Naive B cell (primary cell): ENCODE results near the gene SCAPER. TPM values are rescaled to one million over a fixed set of nuclear protein-coding genes. Genes with fewer than 3 reads are reported as not detected.

Source experiments
- ATAC-seq, 2 donors: fragments of 150-1000 bp; cut with Tn5 transposase; 2 replicates each; pipeline ENCODE4 v1.10.0; 2021; ENCODE audit warnings: low read depth in 2 of 2, mild to moderate bottlenecking in 2 of 2, moderate library complexity in 2 of 2
- DNase-seq: peaks from one replicate; pipeline ENCODE4 v3.0.0; 2022
- H3K27ac Mint-ChIP-seq, 6 donors: one replicate each; pipeline ENCODE4 v1.8.0; 2020 to 2022; ENCODE audit warnings: mild to moderate bottlenecking in 6 of 6, mixed read lengths in 6 of 6, moderate library complexity in 5 of 6, inconsistent platforms in 2 of 6
- H3K27me3 Mint-ChIP-seq, 3 donors: one replicate each; pipeline ENCODE4 v1.8.0; 2021 to 2022; ENCODE audit warnings: mixed read lengths in 3 of 3, mild to moderate bottlenecking in 1 of 3
- H3K36me3 Mint-ChIP-seq, 2 donors: one replicate each; pipeline ENCODE4 v1.8.0; 2020 to 2022; ENCODE audit warnings: mixed read lengths in 2 of 2, inconsistent platforms in 1 of 2, mild to moderate bottlenecking in 1 of 2
- H3K4me1 Mint-ChIP-seq, 3 donors: one replicate each; pipeline ENCODE4 v1.8.0; 2020 to 2022; ENCODE audit warnings: mixed read lengths in 3 of 3, inconsistent platforms in 1 of 3, mild to moderate bottlenecking in 1 of 3, moderate library complexity in 1 of 3
- H3K4me3 Mint-ChIP-seq, 8 donors: one replicate each; pipeline ENCODE4 v1.8.0; 2020 to 2022; ENCODE audit warnings: mild to moderate bottlenecking in 8 of 8, mixed read lengths in 8 of 8, moderate library complexity in 8 of 8, inconsistent platforms in 2 of 8
- H3K9me3 Mint-ChIP-seq, 7 donors: one replicate each; pipeline ENCODE4 v1.8.0; 2020 to 2022; ENCODE audit warnings: mixed read lengths in 7 of 7, mild to moderate bottlenecking in 5 of 7, inconsistent platforms in 2 of 7, moderate library complexity in 1 of 7
- polyA plus RNA-seq, 6 donors: library from polyadenylated mRNA; unstranded; fragments of 300-500 nt; fragmentation: Illumina TruSeq; gene quantifications; one replicate each; pipeline ENCODE4 v1.2.3, GENCODE V29; 2021; ENCODE audit warnings: low read depth in 6 of 6

Gene SCAPER
- polyA plus RNA-seq, 6 donors from 2014 or later: 11.2 to 38.5 (median 19.0) TPM

DNA sequence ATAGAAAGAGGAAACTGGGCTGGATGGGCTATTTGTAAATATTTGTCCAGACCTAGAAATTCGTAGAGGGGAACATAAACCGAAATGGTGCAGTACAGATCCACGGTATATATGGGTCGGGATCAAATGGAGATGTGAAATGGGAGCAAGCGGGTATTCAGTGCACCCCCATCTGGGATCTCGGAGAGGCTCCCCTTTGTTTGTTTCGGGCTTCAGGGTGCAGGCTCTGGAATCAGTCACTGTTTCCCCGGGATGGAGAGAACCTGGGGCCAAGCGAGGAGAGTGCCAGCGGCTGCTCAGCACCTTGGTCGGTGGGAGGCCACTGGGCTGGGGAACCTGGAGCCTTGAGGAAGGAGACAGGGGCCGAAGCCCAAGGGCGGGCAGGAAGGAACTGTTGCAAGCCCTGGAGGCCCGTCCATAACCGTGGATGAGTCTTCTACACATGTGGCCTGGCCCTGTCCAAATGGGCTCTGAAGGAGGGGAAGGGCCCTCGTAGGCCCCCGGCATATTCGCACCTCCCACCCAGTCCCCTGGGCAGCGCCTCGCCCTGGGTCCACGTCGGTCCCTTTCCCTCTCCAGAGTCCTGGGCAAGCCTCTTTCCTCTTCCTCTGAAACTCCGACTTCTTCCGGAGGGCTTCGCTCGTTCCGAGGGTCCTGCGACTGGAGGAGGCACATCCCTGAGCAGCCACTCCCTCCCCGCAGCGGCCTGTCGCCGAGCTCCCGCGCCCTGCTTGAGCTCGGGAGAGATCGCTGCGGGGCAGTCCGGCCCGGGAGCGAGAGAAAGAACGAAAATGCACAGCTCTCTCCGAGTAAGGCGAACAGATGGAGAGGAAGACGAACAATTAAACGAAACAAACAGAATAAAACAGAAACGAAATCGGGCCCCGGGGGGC lies 565.6 kb downstream of the SCAPER start:
- peak overlapping the region in 4 of 6 donors; percentile 31 to 88 (median 64) for H3K27ac Mint-ChIP-seq
- H3K9me3 Mint-ChIP-seq: peaks cover 0 to 24% (median 10%) of the 10 kb centered on the region in 7 donors
- ATAC-seq (peak; percentile 3), DNase-seq (no peak)
- H3K36me3 Mint-ChIP-seq: peaks cover 0 to 7% of the 10 kb centered on the region in 2 donors
- peaks cover 74 to 82% (median 76%) of the 10 kb centered on the region in 3 donors for H3K27me3 Mint-ChIP-seq
- peak overlapping the region; percentile 74 to 95 (median 92) for H3K4me3 Mint-ChIP-seq
- H3K4me1 Mint-ChIP-seq: peaks cover 52 to 71% (median 66%) of the 10 kb centered on the region in 3 donors

- H3K9me3 Mint-ChIP-seq: peaks cover 0 to 24% (median 10%) of the 10 kb centered on the region in 7 donors
- peaks cover 74 to 82% (median 77%) of the 10 kb centered on the region in 3 donors for H3K27me3 Mint-ChIP-seq
- peak overlapping the region; percentile 37 to 95 (median 91) for H3K4me3 Mint-ChIP-seq
- H3K36me3 Mint-ChIP-seq: peaks cover 0 to 7% of the 10 kb centered on the region in 2 donors
- ATAC-seq: no peak
- no peak for DNase-seq
- peak overlapping the region in 5 of 6 donors; percentile 2 to 78 (median 31) for H3K27ac Mint-ChIP-seq
- H3K4me1 Mint-ChIP-seq: peaks cover 57 to 77% (median 72%) of the 10 kb centered on the region in 3 donors
Measured at GRCh38 chr15:76338486-76339304, 566.4 kb downstream of the SCAPER start.

DNA sequence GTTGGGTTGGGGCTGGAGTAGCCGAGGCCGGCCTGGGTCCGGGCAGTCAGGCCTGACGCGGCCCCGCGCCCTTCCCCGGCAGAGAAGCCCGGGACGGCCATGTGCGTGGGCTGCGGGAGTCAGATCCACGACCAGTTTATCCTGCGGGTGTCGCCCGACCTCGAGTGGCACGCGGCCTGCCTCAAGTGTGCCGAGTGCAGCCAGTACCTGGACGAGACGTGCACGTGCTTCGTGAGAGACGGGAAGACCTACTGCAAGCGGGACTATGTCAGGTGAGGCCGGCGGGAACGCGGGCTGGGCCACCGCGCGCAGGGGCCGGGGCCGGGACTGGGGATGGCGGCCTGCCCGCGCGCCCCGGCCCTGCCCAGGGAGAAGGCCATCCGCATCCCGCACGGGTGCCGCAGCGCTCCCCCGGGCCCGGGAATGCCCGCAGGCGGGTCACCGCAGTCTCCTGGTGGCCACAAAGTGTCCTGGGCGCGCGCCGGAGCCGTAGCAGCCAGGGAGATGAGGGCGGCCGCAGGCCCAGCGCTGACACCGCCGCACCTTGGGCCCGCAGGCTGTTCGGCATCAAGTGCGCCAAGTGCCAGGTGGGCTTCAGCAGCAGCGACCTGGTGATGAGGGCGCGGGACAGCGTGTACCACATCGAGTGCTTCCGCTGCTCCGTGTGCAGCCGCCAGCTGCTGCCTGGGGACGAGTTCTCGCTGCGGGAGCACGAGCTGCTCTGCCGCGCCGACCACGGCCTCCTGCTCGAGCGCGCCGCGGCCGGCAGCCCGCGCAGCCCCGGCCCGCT lies 567.2 kb downstream of the SCAPER start:
- peaks cover 0 to 7% of the 10 kb centered on the region in 2 donors for H3K36me3 Mint-ChIP-seq
- H3K4me1 Mint-ChIP-seq: peaks cover 52 to 70% (median 67%) of the 10 kb centered on the region in 3 donors
- H3K27me3 Mint-ChIP-seq: peaks cover 74 to 85% (median 80%) of the 10 kb centered on the region in 3 donors
- DNase-seq (no peak), ATAC-seq (no peak)
- peak overlapping the region; percentile 66 to 95 (median 74) for H3K4me3 Mint-ChIP-seq
- peaks cover 0 to 24% (median 10%) of the 10 kb centered on the region in 7 donors for H3K9me3 Mint-ChIP-seq
- H3K27ac Mint-ChIP-seq: peak overlapping the region in 2 of 6 donors; percentile 47 to 59

GRCh38 chr15:76337059-76337695 lies 568.0 kb downstream of the SCAPER start:
- no peak for DNase-seq
- Mint-ChIP-seq H3K4me1 (peaks cover 52 to 69% (median 67%) of the 10 kb centered on the region in 3 donors), H3K4me3 (peak overlapping the region; percentile 66 to 89 (median 76)), H3K9me3 (peaks cover 0 to 24% (median 10%) of the 10 kb centered on the region in 7 donors), H3K27me3 (peaks cover 79 to 91% (median 86%) of the 10 kb centered on the region in 3 donors), H3K27ac (peak overlapping the region in 5 of 6 donors; percentile 59 to 94 (median 91)), H3K36me3 (peaks cover 0 to 7% of the 10 kb centered on the region in 2 donors)
- ATAC-seq: no peak

DNA sequence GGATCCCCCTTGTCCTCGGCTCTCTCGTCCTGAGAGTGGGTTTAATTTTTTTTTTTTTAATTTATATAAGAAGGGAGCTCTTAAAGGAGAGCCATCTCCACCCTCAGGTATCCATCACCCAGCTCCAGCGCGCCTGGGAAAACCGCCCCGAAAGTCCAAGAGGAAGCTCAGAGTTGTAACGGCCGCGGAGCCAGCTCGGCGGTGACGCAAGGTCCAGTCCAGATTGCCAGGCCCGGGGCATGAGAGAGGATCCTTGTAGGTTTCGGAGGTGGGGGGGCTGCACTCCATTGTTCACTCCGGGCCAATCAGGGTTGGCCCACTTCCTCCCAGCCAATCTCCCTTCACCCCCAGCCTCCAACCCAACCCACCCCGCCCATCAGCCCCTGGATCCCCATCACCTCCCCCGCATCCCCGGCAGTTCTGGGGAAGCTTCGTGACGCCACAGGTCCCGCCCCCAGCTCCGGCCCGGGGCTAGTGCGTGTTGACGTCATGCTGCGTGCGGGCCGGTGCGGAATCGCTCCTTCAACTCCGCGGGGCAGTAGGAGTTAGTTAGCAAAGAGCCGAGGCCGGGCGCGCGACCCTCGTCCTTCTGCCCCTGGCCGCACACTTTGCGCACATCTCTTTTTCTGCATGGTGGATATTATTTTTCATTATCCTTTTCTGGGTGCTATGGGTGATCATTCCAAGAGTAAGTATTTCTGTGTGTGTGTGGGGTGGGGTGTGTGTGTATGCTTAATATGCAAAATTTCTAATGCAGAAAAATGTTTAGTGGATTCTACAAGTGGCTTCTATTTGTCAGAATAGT lies 568.7 kb downstream of the SCAPER start, which contains the start of gene ISL2:
ISL2 (plus strand) TSS at position 520 of the 805 bp plus-strand sequence; CDS start at position 631, 111 bp downstream.
- peaks cover 46 to 62% (median 59%) of the 10 kb centered on the region in 3 donors for H3K4me1 Mint-ChIP-seq

GRCh38 chr15:76335307-76336253 lies 569.6 kb downstream of the SCAPER start:
- no peak for DNase-seq

More for the DNA sequence above, 568.7 kb downstream of the SCAPER start, which contains the start of gene ISL2:
- DNase-seq: no peak
- peak within 1 kb of the TSS; percentile 60 to 94 (median 88) for H3K27ac Mint-ChIP-seq
- peak within 1 kb of the TSS; percentile 70 to 91 (median 88) for H3K4me3 Mint-ChIP-seq
- H3K36me3 Mint-ChIP-seq: peaks cover 0 to 7% of the 10 kb centered on the region in 2 donors
- peak in 1 of 2 donors; percentile 12 for ATAC-seq
- H3K9me3 Mint-ChIP-seq: peaks cover 0 to 24% (median 10%) of the 10 kb centered on the region in 7 donors
- H3K27me3 Mint-ChIP-seq: peaks cover 72 to 84% (median 79%) of the 10 kb centered on the region in 3 donors

GRCh38 chr15:76334438-76335306 lies 570.5 kb downstream of the SCAPER start:
- no peak for ATAC-seq
- Mint-ChIP-seq H3K27ac (peak overlapping the region in 3 of 6 donors; percentile 32 to 87 (median 60)), H3K4me3 (peak overlapping the region in 7 of 8 donors; percentile 35 to 91 (median 86)), H3K36me3 (peaks cover 0 to 7% of the 10 kb centered on the region in 2 donors), H3K9me3 (peaks cover 0 to 24% (median 10%) of the 10 kb centered on the region in 7 donors), H3K27me3 (peaks cover 71 to 82% (median 78%) of the 10 kb centered on the region in 3 donors), H3K4me1 (peaks cover 33 to 48% (median 46%) of the 10 kb centered on the region in 3 donors)
- DNase-seq: no peak

More at GRCh38 chr15:76335307-76336253, 569.6 kb downstream of the SCAPER start:
- H3K27me3 Mint-ChIP-seq: peaks cover 73 to 82% (median 76%) of the 10 kb centered on the region in 3 donors
- peak overlapping the region; percentile 57 to 91 (median 85) for H3K4me3 Mint-ChIP-seq
- ATAC-seq: peak; percentile 25 to 29
- H3K9me3 Mint-ChIP-seq: peaks cover 0 to 24% (median 10%) of the 10 kb centered on the region in 7 donors
- H3K36me3 Mint-ChIP-seq: peaks cover 0 to 7% of the 10 kb centered on the region in 2 donors
- H3K27ac Mint-ChIP-seq: peak overlapping the region in 4 of 6 donors; percentile 60 to 87 (median 77)
- H3K4me1 Mint-ChIP-seq: peaks cover 41 to 55% (median 53%) of the 10 kb centered on the region in 3 donors

- H3K27ac Mint-ChIP-seq: peak overlapping the region in 1 of 6 donors; percentile 0
- peak overlapping the region in 3 of 8 donors; percentile 17 to 38 (median 36) for H3K4me3 Mint-ChIP-seq
- peaks cover 26 to 41% (median 38%) of the 10 kb centered on the region in 3 donors for H3K4me1 Mint-ChIP-seq
- peaks cover 71 to 78% (median 77%) of the 10 kb centered on the region in 3 donors for H3K27me3 Mint-ChIP-seq
- H3K36me3 Mint-ChIP-seq: peaks cover 0 to 7% of the 10 kb centered on the region in 2 donors
- DNase-seq: no peak
- no peak for ATAC-seq
- peaks cover 0 to 24% (median 10%) of the 10 kb centered on the region in 7 donors for H3K9me3 Mint-ChIP-seq
Measured at GRCh38 chr15:76333720-76334437, 571.3 kb downstream of the SCAPER start.

DNA sequence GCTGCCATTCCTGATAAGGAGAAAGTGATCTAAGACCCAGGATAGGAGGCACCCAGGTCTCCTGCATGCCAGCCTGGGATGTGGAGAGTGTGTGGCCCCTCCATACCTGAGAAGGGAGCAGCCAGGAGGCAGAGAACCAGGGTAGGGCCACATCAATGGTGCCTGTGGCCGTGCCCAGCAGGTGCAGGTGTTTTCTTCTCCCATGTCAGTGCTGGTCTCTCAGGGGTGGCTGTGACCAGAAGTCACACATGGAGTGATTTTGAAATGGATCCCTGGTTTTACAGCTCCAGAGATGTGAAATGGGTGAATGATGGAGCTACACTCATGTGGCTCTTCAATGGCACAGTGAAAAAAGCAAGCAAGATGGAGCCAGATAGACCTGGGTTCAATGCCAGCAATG lies 571.8 kb downstream of the SCAPER start:
- Mint-ChIP-seq H3K36me3 (peaks cover 0 to 7% of the 10 kb centered on the region in 2 donors), H3K9me3 (peaks cover 0 to 24% (median 10%) of the 10 kb centered on the region in 7 donors), H3K4me3 (peak overlapping the region in 1 of 8 donors; percentile 47), H3K4me1 (peaks cover 21 to 36% (median 32%) of the 10 kb centered on the region in 3 donors), H3K27me3 (peaks cover 71 to 78% (median 77%) of the 10 kb centered on the region in 3 donors), H3K27ac (no peak overlapping the region)
- ATAC-seq: no peak
- DNase-seq: no peak
